ENCODE results near the gene POLG.
A peak's percentile ranks its signal among the peaks of the same experiment; 100 is the strongest.

POLG gene

DNA sequence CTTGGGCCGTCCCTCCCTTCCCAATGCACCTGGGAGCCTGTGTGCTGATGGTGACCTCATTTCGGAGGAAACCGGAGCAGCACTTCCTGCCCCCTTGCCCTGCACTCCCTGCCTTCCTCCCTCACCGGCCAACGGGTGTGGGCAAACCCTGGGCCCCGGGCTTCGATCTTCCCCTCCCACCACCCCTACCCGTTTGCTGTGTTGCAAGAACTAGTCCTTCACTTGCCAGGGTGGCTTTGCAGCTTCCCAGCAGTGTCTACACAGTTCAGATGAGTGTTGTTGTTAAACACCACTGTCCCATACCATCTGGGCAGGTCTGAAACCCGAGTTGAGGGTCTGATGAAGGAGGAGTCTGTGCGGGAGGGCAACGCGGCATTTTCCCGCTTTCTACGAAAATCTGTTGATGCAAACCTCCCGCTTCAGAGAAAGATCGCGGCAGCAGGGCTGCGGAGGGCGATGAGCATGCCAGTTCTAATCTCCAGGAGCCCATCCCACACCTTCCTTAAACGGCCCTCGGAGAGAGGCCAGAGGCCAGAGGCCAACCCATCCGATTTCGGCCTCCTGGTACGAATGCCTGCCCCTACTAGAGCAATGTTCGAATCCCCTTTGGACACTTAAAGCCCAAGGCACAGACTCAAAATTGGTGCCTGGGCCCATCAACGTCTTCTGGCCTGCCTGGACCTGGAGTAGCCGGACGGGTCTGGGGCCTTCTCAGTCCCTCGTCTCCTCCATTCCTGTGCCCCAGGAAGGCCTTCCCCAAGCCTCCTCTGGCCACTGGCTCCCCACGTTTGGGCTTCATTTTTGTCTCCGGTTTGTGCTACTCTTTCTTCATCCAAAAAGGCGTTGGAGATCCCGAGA is 35.7 kb upstream of the POLG start:
- DNase-seq: no peak

GRCh38 chr15:89369341-89369947 is 34.8 kb upstream of the POLG start:
- DNase-seq: no peak

DNA sequence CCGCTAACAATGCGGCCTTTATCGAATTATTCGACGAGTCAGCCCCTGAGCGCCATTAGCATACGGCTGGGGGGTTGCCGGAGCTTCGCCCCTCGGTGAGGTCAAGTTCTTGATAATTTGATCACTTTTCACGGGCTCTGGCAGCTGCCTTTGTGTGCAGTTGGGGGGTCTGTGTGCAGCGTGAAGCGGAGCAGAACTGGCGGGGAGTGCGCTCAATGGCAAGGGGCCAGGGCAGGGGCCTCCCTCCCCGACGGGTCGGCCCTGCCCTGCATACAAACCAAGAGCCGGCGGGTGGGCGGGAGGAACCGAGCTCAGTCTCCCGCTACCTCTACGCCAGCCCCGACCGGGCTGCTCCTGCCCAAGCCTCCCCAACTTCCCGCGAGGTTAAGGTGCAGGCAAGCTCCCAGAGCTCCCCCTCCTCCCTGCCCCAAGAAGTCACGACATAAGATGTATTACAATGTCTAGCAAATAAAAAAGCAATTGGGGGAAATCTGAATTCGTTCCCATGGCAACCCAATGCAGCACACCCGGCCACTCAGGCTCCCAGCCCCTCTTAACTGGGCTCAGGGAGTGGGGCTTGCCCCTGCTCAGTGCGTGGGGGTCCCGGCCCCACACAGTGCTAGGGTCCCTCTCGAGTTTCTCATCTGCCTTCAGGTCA is 34.1 kb upstream of the POLG start:
- no peak for DNase-seq

DNA sequence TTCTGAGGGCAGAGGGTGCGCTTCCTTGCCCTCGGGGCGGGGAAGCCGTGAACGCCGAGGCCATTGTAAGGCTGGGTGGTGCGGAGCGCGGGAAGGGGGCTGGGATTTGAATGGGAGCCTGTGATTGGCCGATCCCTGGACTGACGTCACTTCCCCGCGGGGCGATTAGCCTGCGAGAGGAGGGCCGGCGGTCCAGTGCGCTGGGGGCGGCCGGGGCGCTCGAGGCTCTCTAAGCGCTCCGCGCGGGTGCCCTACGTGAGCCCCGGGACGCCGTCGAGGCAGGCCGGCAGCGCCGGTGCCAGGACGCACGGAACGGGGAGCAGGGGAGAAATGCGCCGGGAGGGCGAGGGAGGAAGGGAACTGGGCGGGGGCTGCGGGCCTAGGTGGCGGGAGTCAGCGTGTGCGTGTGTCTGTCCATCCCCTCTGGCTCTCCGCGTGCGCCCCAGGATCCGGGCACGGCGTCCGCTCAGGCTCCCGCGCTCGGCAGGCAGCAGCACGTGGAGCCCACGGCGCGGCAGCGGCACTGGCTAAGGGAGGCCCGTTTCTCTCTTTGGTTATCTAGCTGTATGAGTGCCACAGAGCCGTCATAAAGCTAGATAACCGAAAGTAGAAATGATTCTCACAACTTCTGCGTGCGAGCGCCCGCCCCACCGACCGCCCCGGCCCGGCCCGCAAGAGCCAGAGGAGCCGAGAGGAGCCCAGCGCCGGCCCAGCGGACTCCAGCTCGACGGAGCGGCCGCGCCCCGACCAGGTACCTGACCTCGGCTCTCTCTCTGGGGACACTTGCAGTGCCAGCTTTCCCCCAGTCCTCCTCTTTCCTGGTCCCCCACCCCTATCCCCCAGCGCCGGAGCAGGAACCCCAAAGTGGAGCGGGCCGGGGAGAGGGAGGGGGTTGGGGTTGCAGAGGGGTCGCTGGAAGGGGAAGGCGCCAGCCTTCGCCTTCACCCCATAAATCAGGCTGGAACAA is 33.1 kb upstream of the POLG start:
- no peak for DNase-seq

- no peak for DNase-seq
Measured at GRCh38 chr15:89366656-89367393, 32.2 kb upstream of the POLG start.

DNA sequence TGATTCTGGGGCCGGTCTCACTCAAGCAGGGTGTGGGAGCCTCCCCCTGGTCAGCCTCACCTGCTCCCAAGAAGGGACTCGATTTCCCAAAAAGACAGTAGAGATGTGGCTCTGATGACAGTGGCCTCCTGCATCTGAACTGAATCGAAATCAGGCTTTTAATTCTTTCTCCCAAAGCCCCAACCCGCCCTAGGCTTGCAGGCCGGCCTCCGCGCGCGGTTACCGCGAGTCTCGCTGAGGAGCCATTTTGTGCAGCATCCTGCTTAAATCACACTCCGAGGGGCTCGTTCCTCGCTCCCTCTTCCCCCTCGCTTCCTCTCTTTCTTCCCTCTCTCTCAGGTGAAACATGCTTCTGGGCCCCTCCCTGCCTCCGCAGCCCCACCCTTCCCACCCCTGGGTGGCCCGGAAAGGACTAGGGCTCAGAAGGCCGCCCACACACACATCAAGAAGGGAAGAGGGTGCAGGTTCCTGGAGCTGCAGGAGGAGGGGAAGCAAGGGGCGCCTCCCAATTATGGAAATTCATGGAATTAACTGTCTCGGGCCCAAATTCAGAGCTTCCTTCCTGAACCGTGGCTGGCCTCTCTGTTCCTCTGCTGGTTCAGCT is 30.9 kb upstream of the POLG start:
- DNase-seq: no peak

DNA sequence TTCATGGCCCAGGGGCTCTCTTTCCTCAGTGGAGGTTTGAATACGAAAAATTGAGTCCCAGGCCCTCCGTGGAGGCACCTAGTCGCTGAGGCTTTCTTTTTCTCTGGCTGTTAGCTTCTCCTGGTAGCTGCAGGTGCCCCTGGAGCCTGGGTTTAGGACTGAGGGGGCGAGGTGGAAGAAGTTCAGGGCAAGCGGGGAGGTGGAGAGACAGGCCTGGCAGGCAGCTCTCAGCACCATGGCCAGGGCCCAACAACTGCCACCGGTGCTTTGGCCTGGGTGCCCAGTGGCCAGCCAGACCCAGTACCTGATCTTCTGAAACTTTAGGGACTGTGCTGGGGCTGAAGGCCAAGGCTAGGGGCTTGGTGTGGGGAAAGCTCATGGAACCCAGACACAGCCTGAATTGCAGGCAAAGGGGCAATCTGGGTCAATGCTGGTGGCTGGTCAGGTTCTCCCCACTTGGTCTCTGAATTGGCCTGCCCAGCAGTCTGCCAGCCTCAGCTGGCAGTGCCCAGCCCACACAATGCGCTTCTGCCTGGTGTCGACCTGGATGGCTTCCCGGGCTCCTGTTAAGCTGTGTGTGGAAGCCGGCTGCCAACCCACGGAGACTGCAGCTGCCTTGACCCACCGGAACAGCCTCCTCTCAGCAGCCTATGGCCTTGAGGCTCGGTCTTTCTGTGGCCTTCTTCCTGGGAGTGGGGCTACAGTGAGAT is 30.3 kb upstream of the POLG start:
- no peak for DNase-seq

DNA sequence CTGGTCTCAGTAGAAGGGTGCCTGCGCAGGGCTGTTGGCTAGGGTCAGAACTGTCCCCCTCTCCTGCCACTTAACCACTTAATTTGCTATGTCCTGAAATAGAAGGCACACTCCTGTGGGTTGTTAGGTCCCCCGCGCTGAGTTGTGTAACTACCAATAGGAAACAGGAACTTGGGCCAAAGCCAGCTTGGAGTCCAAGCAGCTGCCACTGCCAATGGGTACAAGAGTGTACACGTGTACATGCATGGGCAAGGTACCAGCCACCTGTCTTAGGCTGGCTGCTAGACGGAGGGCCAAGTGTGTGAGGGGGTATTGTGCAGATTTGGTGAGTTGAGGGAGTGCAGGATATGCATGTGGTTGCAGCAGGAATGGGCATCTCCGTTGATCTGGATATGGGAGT is 29.7 kb upstream of the POLG start:
- no peak for DNase-seq

- no peak for DNase-seq
Measured at GRCh38 chr15:89363770-89364169, 29.1 kb upstream of the POLG start.

DNA sequence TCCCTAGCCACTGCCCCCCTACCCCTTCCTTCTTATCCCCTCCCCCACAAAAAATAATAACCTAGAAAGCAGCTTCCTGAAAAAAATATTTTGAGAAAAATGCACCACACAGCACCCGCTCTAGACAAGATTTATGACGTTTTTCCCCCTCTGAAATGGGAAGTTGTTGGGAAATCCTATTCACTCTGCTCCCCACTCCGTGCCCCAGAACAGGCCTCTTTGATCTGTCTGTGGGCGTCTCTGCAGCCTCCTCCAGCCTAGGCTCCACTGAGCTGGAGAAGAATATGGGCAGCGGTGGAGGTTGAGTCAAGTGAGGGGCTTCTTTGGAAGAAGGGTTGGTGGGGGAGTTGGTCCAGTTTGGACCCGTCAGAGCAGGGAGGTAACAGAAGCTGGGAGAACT is 28.5 kb upstream of the POLG start:
- DNase-seq: no peak

DNA sequence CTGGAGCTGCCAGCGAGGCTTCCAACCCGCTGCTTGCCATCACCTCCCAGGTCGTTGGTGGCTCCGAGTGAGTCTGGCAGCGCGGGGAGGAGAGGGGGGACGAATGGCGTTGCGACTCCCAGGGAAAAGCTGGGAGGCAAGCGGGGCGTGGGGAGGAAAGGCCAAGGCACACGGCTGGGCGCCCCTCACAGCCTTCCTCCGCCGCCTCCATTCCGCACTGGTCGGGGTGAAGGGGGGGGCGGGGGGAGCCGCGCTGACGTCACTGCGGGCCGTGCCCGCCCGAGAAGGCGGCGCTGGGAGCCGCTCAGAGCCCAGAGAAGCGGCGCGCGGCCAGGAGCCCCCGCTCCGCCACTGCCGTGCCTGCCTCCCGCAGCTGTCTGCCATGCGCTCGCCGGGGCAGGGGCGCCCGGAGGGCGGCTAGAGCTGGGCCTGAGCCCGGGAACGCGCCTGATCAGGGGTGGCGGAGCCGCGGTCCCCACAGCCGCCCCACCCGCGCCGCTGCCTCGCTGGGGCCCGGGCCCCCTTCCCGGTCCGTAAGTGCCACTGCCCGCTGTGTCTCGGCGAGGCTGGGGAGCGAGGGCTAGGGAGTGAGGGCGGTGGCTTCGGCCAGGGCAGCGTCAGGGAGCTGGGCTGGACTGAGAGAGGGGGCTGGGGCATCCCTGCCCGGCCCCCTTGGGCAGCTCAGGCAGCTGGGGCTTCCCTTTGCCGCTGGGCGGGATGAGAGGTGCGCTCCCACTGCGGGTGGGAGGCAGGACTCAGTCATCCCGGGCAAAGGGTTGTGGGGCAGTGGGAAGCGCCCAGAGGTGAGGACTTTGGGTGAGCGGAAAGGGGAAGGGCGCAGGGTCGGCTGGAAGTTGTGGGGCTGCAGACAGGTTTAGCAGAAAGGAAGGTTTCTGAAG is 27.8 kb upstream of the POLG start:
- DNase-seq: no peak

- peak; percentile 56 for DNase-seq
Measured at GRCh38 chr15:89361451-89362202, 27.0 kb upstream of the POLG start.

GRCh38 chr15:89360294-89360971 is 25.8 kb upstream of the POLG start:
- no peak for DNase-seq

DNA sequence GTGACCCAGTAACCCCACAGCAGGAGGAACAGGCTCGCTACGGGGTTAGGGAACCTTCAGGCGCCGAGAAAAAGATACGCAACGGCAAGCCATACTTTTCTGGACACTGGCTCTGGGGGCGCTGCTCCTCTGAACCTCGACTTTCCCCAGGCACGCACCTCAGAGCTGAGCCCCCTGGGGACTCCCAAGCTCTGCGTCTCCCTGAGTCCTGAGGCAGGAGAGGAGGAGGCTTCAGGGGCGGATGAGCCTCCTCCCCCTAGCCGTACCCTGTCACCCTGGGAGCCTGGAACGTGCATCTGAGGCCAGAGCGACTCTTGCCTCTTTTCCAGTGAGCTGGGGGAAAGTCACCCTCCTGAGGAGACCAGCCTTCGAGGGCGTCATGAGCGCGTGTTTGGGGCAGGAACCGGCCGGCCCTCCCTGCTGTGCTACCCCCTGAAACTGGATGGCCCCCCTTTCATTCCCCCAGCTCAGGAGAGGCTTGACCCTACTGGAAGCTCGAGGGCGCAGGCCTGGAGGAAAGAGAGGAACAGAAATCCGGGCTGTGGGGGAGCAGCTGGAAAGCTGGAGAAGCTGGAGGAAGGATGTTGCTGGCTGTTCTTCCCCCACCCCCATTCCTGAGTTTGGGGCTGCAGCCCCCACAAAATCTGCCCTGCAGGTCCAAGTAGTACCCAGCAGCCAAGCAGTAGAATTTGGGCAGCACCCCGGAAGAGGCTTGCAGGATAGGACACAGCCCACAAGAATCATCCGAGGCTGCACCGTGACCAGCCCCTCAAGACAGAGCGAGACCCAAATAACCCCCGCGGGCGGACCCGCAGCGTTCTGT is 25.1 kb upstream of the POLG start:
- DNase-seq: no peak

DNA sequence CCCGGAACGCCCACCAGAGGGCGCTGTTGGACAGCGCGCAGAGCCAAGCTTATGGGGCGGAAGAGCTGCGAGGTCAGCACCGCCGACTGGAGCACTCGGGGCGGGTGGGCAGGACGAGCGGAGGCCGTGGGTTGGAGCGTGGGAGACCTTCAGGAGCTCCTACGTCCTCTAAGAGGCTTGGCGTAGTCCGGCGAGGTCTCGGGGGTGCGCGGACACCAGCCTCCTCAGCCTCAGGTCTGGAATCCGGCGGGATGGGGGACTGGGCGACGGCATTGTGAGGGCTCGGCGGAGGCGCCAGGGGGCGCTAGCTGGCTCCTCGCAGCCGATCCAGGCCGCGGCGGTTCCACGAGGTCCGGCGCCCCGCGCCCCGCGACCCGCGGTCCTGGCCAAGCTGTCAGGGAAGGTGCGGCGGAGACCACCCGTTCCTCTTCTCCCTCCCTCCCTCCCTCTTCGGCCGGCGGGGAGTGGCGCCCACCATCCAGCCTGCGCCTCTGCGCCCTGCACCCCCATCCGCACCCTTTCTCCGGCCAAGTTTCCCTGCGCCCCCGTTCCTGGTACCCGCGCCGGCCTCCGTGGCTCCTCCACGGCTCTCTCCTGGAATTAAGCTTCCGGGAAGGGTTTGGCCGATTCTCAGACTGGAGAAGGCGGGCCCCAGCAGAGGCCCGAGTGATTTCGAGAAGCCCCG is 24.3 kb upstream of the POLG start:
- DNase-seq: peak; percentile 67

GRCh38 chr15:89358435-89358754 is 23.8 kb upstream of the POLG start:
- DNase-seq: no peak

- DNase-seq: peak; percentile 21
Measured at GRCh38 chr15:89356634-89357298, 22.1 kb upstream of the POLG start.
